GM19372 (cell line): ENCODE data around the gene SNORC.
"Not testable (repeated sequence)": the region's sequence is repeated elsewhere in the genome, so short reads cannot be mapped to it uniquely, and the experiment has no call there.

Experiments
- ATAC-seq: cut with Tn5 transposase; IDR thresholded peaks from one replicate; pipeline ENCODE4 v1.9.1; 2021; ENCODE audit warnings: mild to moderate bottlenecking, low read depth, moderate library complexity; ENCODE audit not compliant: unreplicated experiment

SNORC gene

DNA sequence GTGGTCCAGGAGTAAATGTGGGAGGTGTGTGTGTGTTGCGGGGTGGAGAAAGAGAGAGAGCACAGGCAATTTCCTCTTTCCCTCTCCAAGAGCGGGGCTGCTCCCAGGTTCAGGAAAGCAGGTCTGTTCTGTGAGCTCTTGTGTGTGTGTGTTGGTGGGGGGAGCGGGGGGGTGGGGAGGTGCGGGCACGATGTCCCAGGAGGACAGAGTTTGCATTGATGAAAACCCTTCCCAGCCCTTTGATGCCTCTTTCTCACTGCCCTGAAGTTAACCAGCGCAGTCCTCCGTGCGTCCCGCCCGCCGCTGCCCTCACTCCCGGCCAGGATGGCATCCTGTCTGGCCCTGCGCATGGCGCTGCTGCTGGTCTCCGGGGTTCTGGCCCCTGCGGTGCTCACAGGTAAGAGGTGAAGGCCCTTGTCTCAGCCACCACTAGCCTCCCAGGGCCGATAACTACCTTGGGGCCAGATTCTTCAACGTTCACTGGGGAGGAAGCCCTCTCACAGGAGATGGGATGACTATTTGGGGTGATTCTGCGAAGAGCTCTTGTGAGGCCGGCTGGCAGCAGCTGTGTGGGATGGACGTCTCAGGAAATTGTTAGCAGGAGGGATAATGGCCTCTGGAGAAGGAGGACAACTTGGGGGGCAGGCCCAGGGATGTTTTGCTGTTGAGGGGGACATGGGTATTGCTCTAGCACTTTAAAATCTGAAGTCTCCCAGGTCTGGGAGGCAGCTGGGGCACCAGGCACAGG is at the start of gene SNORC:
TSS of gene SNORC (plus strand) at position 247 of the 748 bp plus-strand sequence. CDS start at position 325, 78 bp downstream.
- no peak for ATAC-seq

DNA sequence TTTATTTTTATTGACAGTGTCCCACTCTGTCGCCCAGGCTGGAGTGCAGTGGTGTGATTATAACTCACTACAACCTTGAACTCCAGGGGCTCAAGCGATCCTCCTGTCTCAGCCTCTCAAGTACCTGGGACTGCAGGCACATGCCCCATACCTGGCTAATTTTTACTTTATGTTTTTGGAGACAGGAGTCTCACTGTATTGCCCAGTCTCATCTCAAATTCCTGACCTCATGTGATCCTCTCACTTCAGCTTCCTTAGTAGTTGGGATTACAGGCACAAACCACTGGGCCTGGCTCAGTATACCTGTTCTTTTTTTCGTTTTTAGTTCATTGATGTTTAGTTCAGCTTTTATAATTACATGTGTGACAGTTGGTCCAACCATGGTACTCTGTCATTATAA is 40.1 kb upstream of the SNORC start:
- no peak for ATAC-seq

DNA sequence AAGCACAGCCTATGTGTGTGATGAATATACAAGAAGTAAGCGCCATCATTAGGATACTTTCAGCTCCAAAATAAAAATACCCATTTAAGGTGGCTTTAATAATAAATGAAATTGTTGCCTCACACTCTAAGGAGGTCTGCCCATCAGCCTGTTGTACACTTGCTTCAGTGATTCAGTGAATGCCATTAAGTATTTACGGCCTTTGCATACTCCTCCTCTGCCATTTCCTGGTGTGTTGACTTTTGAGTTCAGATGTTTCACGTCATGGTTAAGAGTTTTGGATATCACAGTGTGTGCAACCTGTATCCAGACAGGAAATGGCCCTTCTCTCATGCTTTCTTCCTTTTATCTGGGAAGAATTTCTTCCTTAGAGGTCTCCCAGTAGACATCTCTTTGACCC is 38.6 kb upstream of the SNORC start:
- no peak for ATAC-seq

- no peak for ATAC-seq
Measured at GRCh38 chr2:232833830-232834229, 36.2 kb upstream of the SNORC start.

DNA sequence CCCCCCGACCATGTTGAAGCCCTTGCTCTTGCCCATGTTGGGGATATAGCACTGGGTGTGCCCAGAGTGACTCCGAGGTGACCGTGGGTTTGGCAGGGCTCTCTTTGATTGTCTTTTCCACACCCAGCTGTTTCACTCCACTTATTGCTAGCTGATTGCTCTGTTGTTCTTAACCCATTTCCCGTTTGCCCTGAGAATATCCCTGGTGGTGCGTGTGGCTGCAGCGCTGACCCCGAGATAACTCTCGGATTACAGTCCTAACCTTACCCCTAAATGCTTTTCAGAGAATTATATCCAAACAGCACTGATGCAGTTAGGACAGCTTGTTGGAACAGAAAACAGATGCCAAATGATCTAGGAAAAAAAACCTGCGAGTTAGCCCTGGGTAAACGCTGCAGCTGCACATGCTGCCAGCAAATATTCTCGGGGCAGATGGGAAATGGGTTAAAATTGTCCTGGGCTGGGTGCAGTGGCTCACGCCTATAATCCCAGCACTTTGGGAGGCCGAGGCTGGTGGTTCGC is 34.3 kb upstream of the SNORC start:
- ATAC-seq = no peak

GRCh38 chr2:232836934-232837333 is 33.1 kb upstream of the SNORC start:
- no peak for ATAC-seq

GRCh38 chr2:232838406-232838874 is 31.6 kb upstream of the SNORC start:
- ATAC-seq = no peak

- no peak for ATAC-seq
Measured at GRCh38 chr2:232839411-232840079, 30.5 kb upstream of the SNORC start.

DNA sequence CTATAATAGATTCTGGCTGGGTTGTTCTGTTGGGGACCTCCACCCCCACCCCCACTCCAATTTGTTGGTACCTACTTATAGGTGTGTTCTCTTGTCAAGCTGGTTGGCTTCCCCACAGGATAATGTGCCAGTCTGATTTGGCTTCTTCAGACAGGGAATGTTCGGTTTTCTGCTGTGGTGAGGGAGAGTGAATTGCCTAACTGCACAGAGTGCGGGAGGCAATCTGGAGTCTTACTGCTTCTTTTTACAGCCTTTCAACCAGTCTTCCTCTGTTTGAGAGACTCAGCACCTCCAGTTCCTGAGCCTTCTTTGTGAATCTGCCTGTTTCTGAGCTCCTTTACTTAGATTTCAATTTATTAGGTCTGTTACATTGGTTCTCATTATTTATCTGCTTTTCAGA is 27.4 kb upstream of the SNORC start:
- no peak for ATAC-seq

DNA sequence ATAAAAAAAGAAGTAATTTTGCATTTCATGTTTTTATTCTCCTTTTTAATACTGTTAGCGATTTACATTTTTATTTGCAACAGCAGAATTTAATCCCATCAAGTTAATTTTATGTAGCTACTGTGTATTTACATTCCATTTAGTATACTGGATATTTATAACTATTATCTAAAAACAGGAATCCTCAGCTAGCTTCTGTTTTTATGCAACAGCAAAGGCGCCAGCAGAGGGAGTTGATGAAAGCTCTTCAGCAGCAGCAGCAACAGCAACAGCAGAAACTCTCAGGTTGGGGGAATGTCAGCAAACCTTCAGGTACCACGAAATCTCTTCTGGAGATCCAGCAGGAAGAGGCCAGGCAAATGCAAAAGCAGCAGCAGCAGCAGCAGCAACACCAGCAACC is 26.2 kb upstream of the SNORC start:
- ATAC-seq = no peak

DNA sequence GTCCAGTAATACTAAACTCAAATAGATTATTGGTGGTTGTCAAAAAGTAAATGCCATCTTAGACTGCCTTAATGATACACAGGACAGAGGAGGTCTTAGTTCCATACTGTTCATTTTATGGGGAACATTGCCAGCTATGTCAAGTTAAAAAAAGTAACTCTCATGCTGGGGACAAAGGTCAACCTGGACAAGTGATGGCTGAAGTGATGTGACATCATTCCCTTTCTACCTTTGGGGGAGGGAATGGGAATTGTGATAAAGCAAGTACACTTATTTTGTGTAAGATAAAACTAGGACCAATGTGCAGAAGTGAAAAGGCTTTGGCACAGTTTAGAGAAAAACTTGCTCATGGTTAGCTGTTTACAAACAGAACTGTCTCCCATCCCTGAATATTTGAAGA is 24.0 kb upstream of the SNORC start:
- ATAC-seq = no peak

- ATAC-seq = no peak
Measured at GRCh38 chr2:232850039-232850438, 20.0 kb upstream of the SNORC start.

- ATAC-seq = not testable (repeated sequence)
Measured at GRCh38 chr2:232852081-232852480, 18.0 kb upstream of the SNORC start.

DNA sequence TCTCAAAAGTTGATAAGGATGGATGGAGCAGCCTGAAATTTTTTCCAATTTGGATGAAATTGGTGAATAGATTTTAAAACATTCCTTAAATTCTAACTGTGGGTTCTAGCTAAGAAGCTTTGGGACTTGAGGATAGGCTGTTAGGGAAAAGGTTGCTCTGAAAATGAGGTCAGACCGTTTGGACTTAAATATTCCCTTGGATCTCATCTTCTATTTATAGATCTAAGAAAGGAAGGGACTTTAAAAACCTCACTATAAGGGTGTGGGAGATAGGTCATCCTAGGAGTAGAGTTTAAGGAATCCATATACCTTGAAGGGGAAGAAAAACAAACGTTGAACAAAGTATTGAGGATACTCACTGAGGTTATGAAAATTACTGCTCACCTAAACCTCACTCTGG is 17.4 kb upstream of the SNORC start:
- no peak for ATAC-seq

DNA sequence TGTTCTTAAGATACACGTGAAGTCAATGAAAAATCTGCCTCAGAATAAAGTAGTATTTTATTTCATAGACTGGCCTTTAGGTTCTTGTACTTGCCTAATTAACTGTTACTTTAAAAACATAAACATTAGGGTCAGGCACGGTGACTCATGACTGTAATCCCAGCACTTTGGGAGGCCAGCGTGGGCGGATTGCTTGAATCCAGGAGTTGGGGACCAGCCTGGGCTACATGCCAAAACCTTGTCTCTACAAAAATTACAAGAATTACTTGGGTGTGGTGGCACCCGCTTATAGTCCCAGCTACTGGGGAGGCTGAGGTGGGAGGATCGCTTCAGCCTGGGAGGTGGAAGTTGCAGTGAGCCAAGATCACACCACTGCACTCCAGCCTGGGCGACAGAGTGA is 16.0 kb upstream of the SNORC start:
- no peak for ATAC-seq

DNA sequence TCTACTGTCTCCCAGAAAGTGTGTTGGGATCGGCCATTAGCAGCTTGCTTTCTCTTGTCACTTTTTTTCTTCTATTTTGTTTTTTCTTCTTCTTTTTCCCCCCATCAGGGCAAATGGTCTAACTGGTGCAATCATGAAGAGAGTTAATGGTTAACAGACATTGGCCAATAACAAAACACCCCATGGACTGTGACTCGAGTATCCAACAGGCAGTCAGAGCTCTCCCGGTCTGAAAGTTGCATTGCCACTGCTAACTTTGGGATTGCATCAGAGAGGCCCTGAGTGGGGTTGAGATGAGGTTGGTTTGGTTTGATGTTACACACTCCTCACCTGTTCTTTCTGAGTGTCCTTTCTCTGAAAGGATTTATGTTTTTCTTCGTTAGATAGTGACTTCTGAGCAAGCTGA is 12.9 kb upstream of the SNORC start:
- ATAC-seq = no peak

- no peak for ATAC-seq
Measured at GRCh38 chr2:232859385-232859916, 10.6 kb upstream of the SNORC start.

GRCh38 chr2:232860593-232861241 is 9.3 kb upstream of the SNORC start:
- no peak for ATAC-seq

DNA sequence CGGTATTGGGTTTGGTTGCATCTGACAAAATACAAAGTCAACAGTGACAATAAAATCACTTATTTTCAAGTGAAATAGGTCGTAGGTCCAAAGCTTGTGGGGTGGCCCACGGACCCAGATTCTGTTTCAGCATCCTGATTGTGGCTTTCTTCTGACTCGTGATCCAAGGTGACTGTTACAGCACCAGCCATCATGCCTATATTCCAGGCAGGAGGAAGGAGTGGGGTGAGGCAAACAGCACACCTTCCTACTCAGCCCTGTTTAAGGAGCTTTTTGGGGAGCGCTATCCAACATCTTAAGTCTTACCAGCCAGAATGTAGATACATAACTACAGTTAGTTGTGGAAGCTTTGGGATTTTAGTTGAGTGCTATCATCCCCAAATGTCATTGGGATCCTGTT is 8.7 kb upstream of the SNORC start:
- no peak for ATAC-seq

DNA sequence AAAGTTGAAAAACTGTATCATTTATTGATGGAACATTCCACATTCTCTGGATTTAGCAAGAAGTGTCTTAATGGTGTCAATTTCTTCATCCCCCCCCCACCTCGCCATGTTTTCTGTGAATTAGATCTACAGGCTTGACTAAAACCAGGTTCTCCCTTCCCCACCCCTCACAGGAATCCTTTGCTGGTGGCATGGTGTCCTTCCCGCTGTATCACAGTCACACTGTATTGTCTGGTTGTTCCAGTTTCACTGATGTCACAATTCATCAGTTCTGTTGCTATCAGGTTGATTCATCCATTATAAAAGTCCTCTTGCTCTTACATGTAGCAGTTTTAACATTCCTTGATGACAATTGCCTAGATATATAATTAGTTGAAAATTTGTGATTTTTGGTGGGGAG is 6.1 kb upstream of the SNORC start:
- no peak for ATAC-seq

DNA sequence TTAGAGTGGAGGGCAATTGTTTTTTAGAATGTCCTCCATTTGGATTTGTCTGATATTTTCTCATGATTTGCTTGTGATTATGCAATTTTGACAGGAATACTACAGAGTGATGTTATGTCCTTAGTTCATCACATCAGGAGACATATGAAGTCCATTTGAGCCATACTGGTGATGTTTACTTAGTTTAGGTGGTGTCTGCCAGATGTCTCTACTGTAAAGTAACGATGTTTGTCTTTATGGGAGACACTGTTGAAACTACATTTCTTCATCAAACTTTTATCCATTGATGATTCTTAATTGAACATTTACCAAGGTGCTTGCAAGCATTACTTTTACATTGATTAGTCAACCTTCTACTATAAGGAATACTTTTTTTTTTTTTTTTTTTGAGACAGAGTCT is 4.9 kb upstream of the SNORC start:
- ATAC-seq = no peak
